Measurements from ENCODE around the gene ETNK1.

Gene ETNK1

GRCh38 chr12:22615963-22616501 lies 8.9 kb upstream of the ETNK1 start:
- Mint-ChIP-seq H3K27me3 (peaks cover 14% of the 10 kb centered on the region), H3K4me1 (no peaks in the 10 kb centered on the region), H3K27ac (no peak overlapping the region), H3K9me3 (peaks cover 23% of the 10 kb centered on the region), H3K4me3 (no peak overlapping the region), H3K36me3 (no peaks in the 10 kb centered on the region)
- CTCF ChIA-PET, result no interaction called here
- no peak for DNase-seq

- H3K9me3 Mint-ChIP-seq, result peaks cover 17% of the 10 kb centered on the region
- H3K4me3 Mint-ChIP-seq, result no peak overlapping the region
- H3K36me3 Mint-ChIP-seq, result no peaks in the 10 kb centered on the region
- no peaks in the 10 kb centered on the region for H3K4me1 Mint-ChIP-seq
- peaks cover 24% of the 10 kb centered on the region for H3K27me3 Mint-ChIP-seq
- CTCF ChIA-PET, result no interaction called here
- no peak for DNase-seq
- no peak overlapping the region for H3K27ac Mint-ChIP-seq
Measured at GRCh38 chr12:22617630-22618029, 7.3 kb upstream of the ETNK1 start.

DNA sequence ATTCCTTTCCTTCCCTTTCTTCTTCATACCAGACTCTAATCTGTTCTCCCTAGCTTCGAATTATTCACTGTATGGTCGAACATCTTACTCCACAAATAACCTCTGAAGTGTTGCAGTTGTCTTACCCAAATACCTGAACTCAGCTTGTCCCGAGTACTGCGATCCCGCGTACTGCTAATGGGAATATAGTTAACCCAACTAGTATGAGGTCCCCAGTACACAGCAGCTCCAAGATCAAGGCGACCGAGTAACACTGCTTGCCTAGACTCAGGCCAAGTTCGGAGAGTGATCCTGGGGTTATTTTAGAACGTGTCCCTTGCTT lies 462 bp upstream of the ETNK1 start:
- Mint-ChIP-seq H3K27me3 (peaks cover 15% of the 10 kb centered on the region), H3K27ac (peak overlapping the region; percentile 91), H3K9me3 (peaks cover 2% of the 10 kb centered on the region), H3K36me3 (peaks cover 2% of the 10 kb centered on the region), H3K4me3 (peak overlapping the region; percentile 95), H3K4me1 (peaks cover 35% of the 10 kb centered on the region)
- CTCF ChIA-PET, result interaction anchor here (1.0 kb wide), 1 partner anchor 80 kb away, joined by 4 read pairs; the partner anchor contains the start of gene C2CD5
- peak; percentile 23 for DNase-seq

DNA sequence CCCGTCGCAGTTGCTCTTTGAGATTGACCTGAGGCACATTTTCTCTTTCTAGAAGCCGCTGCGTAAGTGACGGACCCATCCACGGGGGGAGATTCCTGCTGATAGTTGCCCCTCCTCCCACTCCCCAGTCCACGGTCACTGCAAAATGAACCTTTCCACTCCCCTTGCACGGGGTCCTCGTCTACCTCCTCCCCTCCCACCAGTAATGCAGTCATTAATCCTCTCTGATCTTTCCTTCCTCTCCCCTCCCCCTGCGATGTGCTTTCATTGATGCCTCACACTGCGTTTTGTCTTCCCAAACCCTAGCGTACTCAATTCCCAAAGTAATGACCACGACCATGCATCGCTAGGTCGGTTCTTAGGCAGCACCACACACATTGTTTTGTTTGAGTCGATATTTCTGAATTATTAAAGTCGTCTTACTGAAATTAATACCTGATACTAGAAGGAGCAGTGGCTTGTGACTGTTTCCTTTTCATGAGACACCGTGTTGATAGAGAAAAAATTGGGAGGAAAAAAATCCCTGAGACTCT lies 857 bp downstream of the ETNK1 start:
- Mint-ChIP-seq H3K4me3 (peak overlapping the region; percentile 95), H3K9me3 (peaks cover 2% of the 10 kb centered on the region), H3K36me3 (peaks cover 3% of the 10 kb centered on the region), H3K27me3 (peaks cover 10% of the 10 kb centered on the region), H3K4me1 (peaks cover 41% of the 10 kb centered on the region), H3K27ac (peak overlapping the region; percentile 91)
- peak; percentile 47 for DNase-seq
- CTCF ChIA-PET, result no interaction called here

DNA sequence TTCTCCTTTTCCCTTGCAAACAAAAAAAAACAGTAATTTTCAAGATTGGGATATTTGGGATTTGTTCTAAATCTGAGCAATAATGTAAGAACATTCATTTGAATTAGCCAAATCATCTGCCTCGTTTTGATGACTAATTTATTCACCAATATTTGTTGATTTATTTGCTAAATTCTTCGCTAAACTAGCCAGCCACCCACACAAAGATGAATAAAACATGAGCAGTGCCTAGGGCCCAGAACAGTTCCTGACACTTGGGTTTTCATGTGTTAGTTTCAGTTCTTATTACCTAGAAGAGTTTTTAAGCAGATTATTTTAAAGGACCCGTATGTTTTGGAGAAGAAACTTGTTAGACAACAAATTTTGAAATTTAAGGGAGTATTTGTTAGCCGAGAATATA lies 1.4 kb downstream of the ETNK1 start:
- no peak for DNase-seq
- Mint-ChIP-seq H3K9me3 (peaks cover 2% of the 10 kb centered on the region), H3K27ac (peak overlapping the region; percentile 91), H3K4me1 (peaks cover 42% of the 10 kb centered on the region), H3K36me3 (peaks cover 5% of the 10 kb centered on the region), H3K27me3 (peaks cover 10% of the 10 kb centered on the region), H3K4me3 (peak overlapping the region; percentile 95)
- CTCF ChIA-PET, result no interaction called here

DNA sequence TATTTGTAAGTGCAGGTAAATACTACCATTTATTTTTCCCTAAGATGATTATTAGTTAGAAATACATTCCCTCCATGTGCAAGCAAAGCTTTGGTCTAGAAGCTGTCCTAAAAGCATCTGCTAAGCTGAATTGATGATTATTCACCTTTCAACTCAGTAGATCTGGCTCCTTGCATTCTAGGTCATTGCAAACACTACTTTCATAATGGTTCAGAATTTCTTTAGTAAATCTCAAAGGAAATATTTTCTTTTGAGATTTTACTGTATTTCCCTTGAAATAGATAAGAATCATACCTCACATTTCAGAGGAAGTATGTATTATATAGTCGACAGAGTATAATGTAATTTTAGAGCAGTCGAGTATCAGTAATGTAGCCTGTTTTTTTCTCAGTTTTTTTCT lies 2.4 kb downstream of the ETNK1 start:
- Mint-ChIP-seq H3K9me3 (peaks cover 2% of the 10 kb centered on the region), H3K36me3 (peaks cover 7% of the 10 kb centered on the region), H3K27ac (peak overlapping the region; percentile 80), H3K4me3 (peak overlapping the region; percentile 70), H3K27me3 (peaks cover 2% of the 10 kb centered on the region), H3K4me1 (peaks cover 46% of the 10 kb centered on the region)
- DNase-seq, result no peak
- CTCF ChIA-PET, result interaction anchor here (1.9 kb wide), 1 partner anchor 98 kb away, joined by 7 read pairs; no protein-coding TSS in a partner anchor

GRCh38 chr12:22628228-22628627 lies 3.3 kb downstream of the ETNK1 start:
- Mint-ChIP-seq H3K9me3 (peaks cover 2% of the 10 kb centered on the region), H3K4me1 (peaks cover 50% of the 10 kb centered on the region), H3K4me3 (peak overlapping the region; percentile 70), H3K36me3 (peaks cover 9% of the 10 kb centered on the region), H3K27me3 (no peaks in the 10 kb centered on the region), H3K27ac (no peak overlapping the region)
- CTCF ChIA-PET, result interaction anchor here (1.9 kb wide), 1 partner anchor 99 kb away, joined by 7 read pairs; no protein-coding TSS in a partner anchor
- no peak for DNase-seq

GRCh38 chr12:22631863-22632463 lies 7.0 kb downstream of the ETNK1 start:
- Mint-ChIP-seq H3K4me3 (no peak overlapping the region), H3K27me3 (no peaks in the 10 kb centered on the region), H3K27ac (no peak overlapping the region), H3K36me3 (peaks cover 22% of the 10 kb centered on the region), H3K4me1 (peaks cover 45% of the 10 kb centered on the region), H3K9me3 (no peaks in the 10 kb centered on the region)
- CTCF ChIA-PET, result interaction anchor here (1.2 kb wide), 1 partner anchor 103 kb away, joined by 4 read pairs; no protein-coding TSS in a partner anchor
- DNase-seq, result no peak

GRCh38 chr12:22634883-22635282 lies 9.9 kb downstream of the ETNK1 start:
- H3K4me3 Mint-ChIP-seq, result no peak overlapping the region
- H3K27ac Mint-ChIP-seq, result no peak overlapping the region
- no peaks in the 10 kb centered on the region for H3K27me3 Mint-ChIP-seq
- no peaks in the 10 kb centered on the region for H3K9me3 Mint-ChIP-seq
- peaks cover 25% of the 10 kb centered on the region for H3K36me3 Mint-ChIP-seq
- CTCF ChIA-PET, result no interaction called here
- H3K4me1 Mint-ChIP-seq, result peaks cover 22% of the 10 kb centered on the region
- no peak for DNase-seq

DNA sequence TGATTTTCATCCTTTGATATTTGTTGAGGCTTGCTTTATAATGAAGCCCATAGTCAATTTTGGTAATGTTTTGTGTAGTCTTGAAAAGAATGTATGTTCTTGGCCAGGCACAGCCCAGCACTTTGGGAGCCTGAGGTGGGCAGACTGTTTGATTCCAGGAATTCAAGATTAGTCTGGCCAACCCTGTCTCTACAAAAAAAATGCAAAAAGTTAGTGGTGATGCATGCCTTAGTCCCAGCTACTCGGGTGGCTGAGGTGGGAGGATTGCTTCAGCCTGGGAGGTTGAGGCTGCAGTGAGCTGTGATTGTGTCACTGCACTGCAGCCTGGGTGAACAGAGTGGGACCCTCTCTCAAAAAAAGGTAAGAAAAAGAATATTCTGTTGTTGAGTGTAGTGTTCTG lies 10.8 kb downstream of the ETNK1 start:
- H3K27me3 Mint-ChIP-seq, result no peaks in the 10 kb centered on the region

GRCh38 chr12:22640851-22641250 lies 15.9 kb downstream of the ETNK1 start:
- Mint-ChIP-seq H3K36me3 (peaks cover 15% of the 10 kb centered on the region), H3K4me3 (no peak overlapping the region), H3K9me3 (no peaks in the 10 kb centered on the region), H3K27ac (no peak overlapping the region), H3K27me3 (no peaks in the 10 kb centered on the region), H3K4me1 (peaks cover 3% of the 10 kb centered on the region)
- no peak for DNase-seq
- CTCF ChIA-PET, result no interaction called here

More for the DNA sequence above, 10.8 kb downstream of the ETNK1 start:
- DNase-seq, result no peak
- H3K27ac Mint-ChIP-seq, result no peak overlapping the region
- H3K4me1 Mint-ChIP-seq, result peaks cover 17% of the 10 kb centered on the region
- no peaks in the 10 kb centered on the region for H3K9me3 Mint-ChIP-seq
- no peak overlapping the region for H3K4me3 Mint-ChIP-seq
- CTCF ChIA-PET, result no interaction called here
- peaks cover 24% of the 10 kb centered on the region for H3K36me3 Mint-ChIP-seq

- H3K36me3 Mint-ChIP-seq, result peaks cover 17% of the 10 kb centered on the region
- no peak overlapping the region for H3K27ac Mint-ChIP-seq
- CTCF ChIA-PET, result no interaction called here
- H3K4me3 Mint-ChIP-seq, result no peak overlapping the region
- H3K4me1 Mint-ChIP-seq, result peaks cover 3% of the 10 kb centered on the region
- no peaks in the 10 kb centered on the region for H3K27me3 Mint-ChIP-seq
- DNase-seq, result no peak
- no peaks in the 10 kb centered on the region for H3K9me3 Mint-ChIP-seq
Measured at GRCh38 chr12:22641353-22642053, 16.5 kb downstream of the ETNK1 start.

DNA sequence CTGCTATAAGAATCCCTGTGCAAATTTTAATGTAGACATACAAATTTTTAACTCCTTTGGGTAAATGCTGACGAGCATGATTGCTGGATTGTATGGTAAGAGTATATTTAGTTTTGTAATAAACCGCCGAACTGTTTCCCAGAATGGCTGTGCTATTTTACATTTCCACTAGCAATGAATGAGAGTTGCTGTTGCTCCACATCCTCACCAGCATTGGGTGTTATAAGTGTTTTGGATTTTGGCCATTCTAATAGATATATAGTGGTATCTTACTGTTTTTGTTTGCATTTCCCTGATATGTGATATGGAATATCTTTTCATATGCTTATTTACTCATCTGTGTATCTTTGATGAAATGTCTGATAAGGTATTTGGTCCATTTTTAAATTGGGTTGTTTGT lies 23.7 kb downstream of the ETNK1 start:
- Mint-ChIP-seq H3K36me3 (peaks cover 39% of the 10 kb centered on the region), H3K27ac (no peak overlapping the region), H3K4me1 (no peaks in the 10 kb centered on the region), H3K9me3 (no peaks in the 10 kb centered on the region), H3K4me3 (no peak overlapping the region), H3K27me3 (no peaks in the 10 kb centered on the region)
- DNase-seq, result no peak
- CTCF ChIA-PET, result no interaction called here

DNA sequence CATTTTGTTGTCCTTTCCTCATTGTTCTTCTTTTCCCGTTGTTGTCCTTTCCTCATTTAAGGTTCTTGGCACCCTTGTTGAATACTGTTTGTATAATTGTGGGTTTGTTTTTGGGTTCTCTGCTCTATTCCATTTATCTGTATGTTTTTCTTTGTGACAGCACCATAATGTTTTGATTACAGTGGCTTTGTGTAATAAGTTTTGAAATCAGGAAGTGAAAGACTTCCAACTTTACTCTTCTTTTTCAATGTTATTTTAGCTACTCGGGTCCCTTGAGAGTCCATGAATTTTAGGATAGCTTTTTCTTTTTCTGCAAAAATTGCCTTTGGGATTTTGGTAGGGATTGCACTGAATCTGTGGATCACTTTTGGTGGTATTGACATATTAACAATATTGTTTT lies 28.1 kb downstream of the ETNK1 start:
- CTCF ChIA-PET, result no interaction called here
- no peak for DNase-seq
- peaks cover 2% of the 10 kb centered on the region for H3K4me1 Mint-ChIP-seq
- H3K27ac Mint-ChIP-seq, result no peak overlapping the region
- H3K9me3 Mint-ChIP-seq, result no peaks in the 10 kb centered on the region
- no peak overlapping the region for H3K4me3 Mint-ChIP-seq
- peaks cover 32% of the 10 kb centered on the region for H3K36me3 Mint-ChIP-seq
- no peaks in the 10 kb centered on the region for H3K27me3 Mint-ChIP-seq

DNA sequence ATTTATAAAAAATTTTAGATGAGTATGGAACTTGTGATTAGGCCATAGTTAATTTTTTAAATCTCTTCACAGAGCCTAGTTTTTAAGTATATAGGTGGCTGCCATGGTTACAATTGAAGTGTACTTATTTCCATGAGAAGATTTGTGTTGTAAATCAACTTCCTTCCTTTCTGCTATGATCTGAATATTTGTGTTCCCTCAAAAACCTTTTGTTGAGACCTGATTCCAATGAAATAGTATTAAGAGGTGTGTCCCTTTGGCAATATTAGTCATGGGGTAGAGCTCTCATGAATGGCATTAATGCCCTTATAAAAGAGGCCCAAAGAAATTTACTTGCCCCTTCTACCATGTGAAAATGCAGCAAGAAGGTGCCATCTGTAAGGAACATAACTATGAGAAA lies 28.8 kb downstream of the ETNK1 start:
- H3K4me3 Mint-ChIP-seq, result no peak overlapping the region
- H3K36me3 Mint-ChIP-seq, result peaks cover 36% of the 10 kb centered on the region
- peaks cover 2% of the 10 kb centered on the region for H3K4me1 Mint-ChIP-seq
- CTCF ChIA-PET, result no interaction called here
- H3K27me3 Mint-ChIP-seq, result no peaks in the 10 kb centered on the region
- DNase-seq, result no peak
- no peak overlapping the region for H3K27ac Mint-ChIP-seq
- no peaks in the 10 kb centered on the region for H3K9me3 Mint-ChIP-seq

Measured in activated naive CD4-positive, alpha-beta T cell treated with anti-CD3 and anti-CD28 coated beads, Interleukin-2, amount 10 ng/mL, durations not matched to agents 7 days and 5 days (primary cell).